HG03558 (cell line): ENCODE data around the gene ZCCHC17.
"Not testable (repeated sequence)": the region's sequence is repeated elsewhere in the genome, so short reads cannot be mapped to it uniquely, and the experiment has no call there.

Experiments
- ATAC-seq: cut with Tn5 transposase; IDR thresholded peaks from one replicate; pipeline ENCODE4 v1.9.1; 2021; ENCODE audit warnings: moderate number of reproducible peaks; ENCODE audit not compliant: unreplicated experiment; ENCODE audit errors: extremely low read depth

ZCCHC17 gene

GRCh38 chr1:31386576-31387243, 89.9 kb downstream of the ZCCHC17 start:
- ATAC-seq, result not testable (repeated sequence)

GRCh38 chr1:31387612-31388011, 90.8 kb downstream of the ZCCHC17 start:
- no peak for ATAC-seq

GRCh38 chr1:31389616-31390015, 92.8 kb downstream of the ZCCHC17 start:
- no peak for ATAC-seq

GRCh38 chr1:31390071-31390470, 93.2 kb downstream of the ZCCHC17 start:
- ATAC-seq, result no peak

GRCh38 chr1:31393463-31393862, 96.6 kb downstream of the ZCCHC17 start:
- ATAC-seq, result no peak

GRCh38 chr1:31394584-31395193, 97.9 kb downstream of the ZCCHC17 start:
- ATAC-seq, result no peak

GRCh38 chr1:31396633-31397351, 100.0 kb downstream of the ZCCHC17 start:
- ATAC-seq, result no peak

- ATAC-seq, result no peak
These were observed 100.7 kb downstream of the ZCCHC17 start for GRCh38 chr1:31397360-31398095.

- no peak for ATAC-seq
These were observed 101.4 kb downstream of the ZCCHC17 start for GRCh38 chr1:31398246-31398645.

GRCh38 chr1:31399976-31400375, 103.1 kb downstream of the ZCCHC17 start:
- ATAC-seq, result no peak

GRCh38 chr1:31400393-31400792, 103.6 kb downstream of the ZCCHC17 start:
- ATAC-seq, result no peak

- ATAC-seq, result no peak
These were observed 104.4 kb downstream of the ZCCHC17 start for GRCh38 chr1:31401241-31401640.

GRCh38 chr1:31405578-31406245, 108.9 kb downstream of the ZCCHC17 start:
- no peak for ATAC-seq

- ATAC-seq, result no peak
These were observed 110.3 kb downstream of the ZCCHC17 start for GRCh38 chr1:31407029-31407626.

- ATAC-seq, result no peak
These were observed 112.0 kb downstream of the ZCCHC17 start for GRCh38 chr1:31408788-31409318.

- ATAC-seq, result no peak
These were observed 113.4 kb downstream of the ZCCHC17 start for GRCh38 chr1:31409946-31410858.

- no peak for ATAC-seq
These were observed 114.0 kb downstream of the ZCCHC17 start for GRCh38 chr1:31410871-31411270.

GRCh38 chr1:31412205-31412604, 115.4 kb downstream of the ZCCHC17 start:
- no peak for ATAC-seq
